OCI-LY1 (cell line): Measurements from ENCODE around the gene ATXN7L1.

Experiments
- H2AFZ ChIP-seq: fragments of 200-600 bp; sonication (generic), shearing (Covaris generic); 2 replicates; pipeline ENCODE4 v1.6.0; 2014; ENCODE audit warnings: antibody characterized with exemption, mild to moderate bottlenecking, low read length
- H3F3A ChIP-seq: fragments of 200-600 bp; sonication (generic), shearing (Covaris generic); 2 replicates; pipeline ENCODE4 v1.6.0; 2014; ENCODE audit warnings: mild to moderate bottlenecking, antibody characterized with exemption, low read length, moderate library complexity; ENCODE audit not compliant: insufficient read depth
- H3K27ac ChIP-seq: fragments of 200-600 bp; sonication (generic); 2 replicates; pipeline ENCODE4 v1.5.1; 2014; ENCODE audit warnings: low read length, mixed run types, mild to moderate bottlenecking, low read depth; ENCODE audit not compliant: poor library complexity, severe bottlenecking
- H3K27me3 ChIP-seq: fragments of 200-600 bp; sonication (generic); 2 replicates; pipeline ENCODE4 v1.6.0; 2014; ENCODE audit warnings: antibody characterized with exemption, mild to moderate bottlenecking, low read length, moderate library complexity; ENCODE audit not compliant: insufficient read depth
- H3K36me3 ChIP-seq: fragments of 200-600 bp; sonication (generic); 2 replicates; pipeline ENCODE4 v1.6.1; 2014; ENCODE audit warnings: mild to moderate bottlenecking, antibody characterized with exemption, low read length, moderate library complexity, mixed read lengths; ENCODE audit not compliant: insufficient read depth
- H3K4me1 ChIP-seq: fragments of 200-600 bp; sonication (generic); 2 replicates; pipeline ENCODE4 v1.5.1; 2014; ENCODE audit warnings: mild to moderate bottlenecking, low read length, moderate library complexity; ENCODE audit not compliant: insufficient read depth, severe bottlenecking
- H3K4me2 ChIP-seq: fragments of 200-600 bp; sonication (generic), shearing (Covaris generic); 2 replicates; pipeline ENCODE4 v1.6.1; 2014; ENCODE audit warnings: low read length
- H3K4me3 ChIP-seq: fragments of 200-600 bp; sonication (generic); 2 replicates; pipeline ENCODE4 v1.5.1; 2014; ENCODE audit warnings: low read length, low read depth, mild to moderate bottlenecking, mixed read lengths; ENCODE audit not compliant: poor library complexity, severe bottlenecking
- H3K79me2 ChIP-seq: fragments of 200-600 bp; shearing (Covaris generic); 2 replicates; pipeline ENCODE4 v1.6.1; 2016; ENCODE audit warnings: mixed run types, low read length, mixed read lengths; ENCODE audit not compliant: insufficient read depth
- H3K9ac ChIP-seq: fragments of 200-600 bp; sonication (generic), shearing (Covaris generic); 2 replicates; pipeline ENCODE4 v1.6.1; 2014; ENCODE audit warnings: mild to moderate bottlenecking, low read length, mixed read lengths
- H3K9me2 ChIP-seq: fragments of 200-600 bp; sonication (generic), shearing (Covaris generic); 2 replicates; pipeline ENCODE4 v1.6.1; 2014; ENCODE audit warnings: low read depth, mild to moderate bottlenecking, low read length, mixed read lengths
- H3K9me3 ChIP-seq: fragments of 200-600 bp; shearing (Covaris generic); 2 replicates; pipeline ENCODE4 v1.6.1; 2014; ENCODE audit warnings: low read length, mixed read lengths
- H4K20me1 ChIP-seq: fragments of 200-600 bp; sonication (generic), shearing (Covaris generic); 2 replicates; pipeline ENCODE4 v1.6.0; 2016; ENCODE audit warnings: mild to moderate bottlenecking, low read length; ENCODE audit not compliant: insufficient read depth
- CTCF ChIP-seq: fragments of 200-600 bp; sonication (generic), shearing (Covaris generic); IDR thresholded peaks from 2 replicates; pipeline ENCODE4 v1.5.1; 2017; ENCODE audit warnings: mild to moderate bottlenecking, antibody characterized with exemption, low read length, moderate library complexity, mixed read lengths
- EZH2 ChIP-seq: fragments of 200-600 bp; sonication (generic), shearing (Covaris generic); IDR thresholded peaks from 2 replicates; pipeline ENCODE4 v1.8.0; 2017; ENCODE audit warnings: borderline replicate concordance, mixed run types, mild to moderate bottlenecking, antibody characterized with exemption, low read length, moderate library complexity, mixed read lengths

Gene ATXN7L1

GRCh38 chr7:105822806-105823205, 53.6 kb downstream of the ATXN7L1 start:
- H3K4me3 ChIP-seq = no peak overlapping the region
- H3K9me2 ChIP-seq = no peaks in the 10 kb centered on the region
- no peaks in the 10 kb centered on the region for H3K9me3 ChIP-seq
- no peak overlapping the region for H3K9ac ChIP-seq
- H3F3A ChIP-seq = no peaks in the 10 kb centered on the region
- H3K4me1 ChIP-seq = no peaks in the 10 kb centered on the region
- H3K36me3 ChIP-seq = no peaks in the 10 kb centered on the region
- H2AFZ ChIP-seq = no peak overlapping the region
- H3K27me3 ChIP-seq = peaks cover 4% of the 10 kb centered on the region
- H4K20me1 ChIP-seq = no peaks in the 10 kb centered on the region
- no peak overlapping the region for H3K27ac ChIP-seq
- no peaks in the 10 kb centered on the region for H3K79me2 ChIP-seq
- TF ChIP-seq CTCF = no peak
- TF ChIP-seq EZH2 = no peak
- no peak overlapping the region for H3K4me2 ChIP-seq

- Histone ChIP-seq H3K27me3 (peaks cover 4% of the 10 kb centered on the region), H3K27ac (no peak overlapping the region), H3K4me3 (no peak overlapping the region), H3K4me2 (no peak overlapping the region), H3F3A (no peaks in the 10 kb centered on the region), H4K20me1 (no peaks in the 10 kb centered on the region), H3K9ac (no peak overlapping the region), H3K79me2 (no peaks in the 10 kb centered on the region), H3K36me3 (no peaks in the 10 kb centered on the region), H2AFZ (no peak overlapping the region), H3K4me1 (no peaks in the 10 kb centered on the region), H3K9me3 (no peaks in the 10 kb centered on the region), H3K9me2 (no peaks in the 10 kb centered on the region)
- no peak for TF ChIP-seq CTCF
- no peak for TF ChIP-seq EZH2
These were observed 54.9 kb downstream of the ATXN7L1 start for GRCh38 chr7:105821527-105821926.

GRCh38 chr7:105820363-105821066, 55.9 kb downstream of the ATXN7L1 start:
- H3K27me3 ChIP-seq = peaks cover 4% of the 10 kb centered on the region; the same call in 1 of the 2 replicates
- no peaks in the 10 kb centered on the region for H4K20me1 ChIP-seq
- no peaks in the 10 kb centered on the region for H3K79me2 ChIP-seq
- TF ChIP-seq EZH2 (no peak), CTCF (no peak)
- H3K9ac ChIP-seq = no peak overlapping the region
- H3K9me3 ChIP-seq = no peaks in the 10 kb centered on the region
- H3K4me2 ChIP-seq = no peak overlapping the region
- no peak overlapping the region for H3K27ac ChIP-seq
- no peaks in the 10 kb centered on the region for H3F3A ChIP-seq
- H3K4me3 ChIP-seq = no peak overlapping the region
- H3K36me3 ChIP-seq = no peaks in the 10 kb centered on the region
- no peak overlapping the region for H2AFZ ChIP-seq
- no peaks in the 10 kb centered on the region for H3K9me2 ChIP-seq
- no peaks in the 10 kb centered on the region for H3K4me1 ChIP-seq
